ENCODE measurements around the gene COL13A1. TPM values are rescaled to one million over a fixed set of nuclear protein-coding genes. Genes with fewer than 3 reads are reported as not detected.

COL13A1 gene
- total RNA-seq, 2 donors from 2014 or later, result not detected

- Mint-ChIP-seq H3K9me3 (no peaks in the 10 kb centered on the region), H3K27ac (no peak overlapping the region), H3K36me3 (no peaks in the 10 kb centered on the region), H3K4me1 (ENCODE audit: low read depth in 2 of 2) (no peaks in the 10 kb centered on the region), H3K4me3 (no peak overlapping the region), H3K27me3 (no peaks in the 10 kb centered on the region)
- no peak for DNase-seq (ENCODE audit: low spot score)
- ATAC-seq, result no peak
Measured at GRCh38 chr10:69891057-69891617, 89.4 kb downstream of the COL13A1 start.

- Mint-ChIP-seq H3K27ac (no peak overlapping the region), H3K36me3 (no peaks in the 10 kb centered on the region), H3K4me1 (ENCODE audit: low read depth in 2 of 2) (no peaks in the 10 kb centered on the region), H3K27me3 (no peaks in the 10 kb centered on the region), H3K4me3 (no peak overlapping the region), H3K9me3 (no peaks in the 10 kb centered on the region)
- ATAC-seq (no peak), DNase-seq (ENCODE audit: low spot score) (no peak)
Measured at GRCh38 chr10:69892406-69892805, 90.7 kb downstream of the COL13A1 start.

- ATAC-seq (no peak), DNase-seq (ENCODE audit: low spot score) (no peak)
- no peaks in the 10 kb centered on the region for H3K27me3 Mint-ChIP-seq
- H3K9me3 Mint-ChIP-seq, result no peaks in the 10 kb centered on the region
- H3K36me3 Mint-ChIP-seq, result no peaks in the 10 kb centered on the region
- no peak overlapping the region for H3K4me3 Mint-ChIP-seq
- no peaks in the 10 kb centered on the region for H3K4me1 Mint-ChIP-seq (ENCODE audit: low read depth in 2 of 2)
- H3K27ac Mint-ChIP-seq, result no peak overlapping the region
Measured at GRCh38 chr10:69892816-69893215, 91.1 kb downstream of the COL13A1 start.

GRCh38 chr10:69893271-69893900 lies 91.7 kb downstream of the COL13A1 start:
- ATAC-seq (no peak), DNase-seq (ENCODE audit: low spot score) (no peak)
- H3K4me1 Mint-ChIP-seq (ENCODE audit: low read depth in 2 of 2), result no peaks in the 10 kb centered on the region
- no peaks in the 10 kb centered on the region for H3K9me3 Mint-ChIP-seq
- H3K4me3 Mint-ChIP-seq, result no peak overlapping the region
- H3K27ac Mint-ChIP-seq, result no peak overlapping the region
- no peaks in the 10 kb centered on the region for H3K27me3 Mint-ChIP-seq
- no peaks in the 10 kb centered on the region for H3K36me3 Mint-ChIP-seq

GRCh38 chr10:69894156-69894555 lies 92.5 kb downstream of the COL13A1 start:
- no peaks in the 10 kb centered on the region for H3K4me1 Mint-ChIP-seq (ENCODE audit: low read depth in 2 of 2)
- H3K27ac Mint-ChIP-seq, result no peak overlapping the region
- H3K4me3 Mint-ChIP-seq, result no peak overlapping the region
- DNase-seq (ENCODE audit: low spot score), result no peak
- no peak for ATAC-seq
- no peaks in the 10 kb centered on the region for H3K36me3 Mint-ChIP-seq
- H3K9me3 Mint-ChIP-seq, result no peaks in the 10 kb centered on the region
- no peaks in the 10 kb centered on the region for H3K27me3 Mint-ChIP-seq

- Mint-ChIP-seq H3K27ac (no peak overlapping the region), H3K4me3 (no peak overlapping the region), H3K27me3 (no peaks in the 10 kb centered on the region), H3K9me3 (no peaks in the 10 kb centered on the region), H3K4me1 (ENCODE audit: low read depth in 2 of 2) (no peaks in the 10 kb centered on the region), H3K36me3 (no peaks in the 10 kb centered on the region)
- ATAC-seq (no peak), DNase-seq (ENCODE audit: low spot score) (no peak)
Measured at GRCh38 chr10:69895759-69896158, 94.1 kb downstream of the COL13A1 start.

GRCh38 chr10:69896606-69897231 lies 95.0 kb downstream of the COL13A1 start:
- no peaks in the 10 kb centered on the region for H3K4me1 Mint-ChIP-seq (ENCODE audit: low read depth in 2 of 2)
- H3K4me3 Mint-ChIP-seq, result no peak overlapping the region
- H3K27me3 Mint-ChIP-seq, result no peaks in the 10 kb centered on the region
- no peak overlapping the region for H3K27ac Mint-ChIP-seq
- no peaks in the 10 kb centered on the region for H3K9me3 Mint-ChIP-seq
- no peak for DNase-seq (ENCODE audit: low spot score)
- no peak for ATAC-seq
- no peaks in the 10 kb centered on the region for H3K36me3 Mint-ChIP-seq

GRCh38 chr10:69897432-69897831 lies 95.7 kb downstream of the COL13A1 start:
- Mint-ChIP-seq H3K36me3 (no peaks in the 10 kb centered on the region), H3K9me3 (no peaks in the 10 kb centered on the region)
- no peak for ATAC-seq

GRCh38 chr10:69897999-69898398 lies 96.3 kb downstream of the COL13A1 start:
- H3K9me3 Mint-ChIP-seq, result no peaks in the 10 kb centered on the region
- no peak overlapping the region for H3K27ac Mint-ChIP-seq

More at GRCh38 chr10:69897432-69897831, 95.7 kb downstream of the COL13A1 start:
- no peak overlapping the region for H3K4me3 Mint-ChIP-seq
- no peaks in the 10 kb centered on the region for H3K4me1 Mint-ChIP-seq (ENCODE audit: low read depth in 2 of 2)
- no peak overlapping the region for H3K27ac Mint-ChIP-seq
- DNase-seq (ENCODE audit: low spot score), result no peak
- no peaks in the 10 kb centered on the region for H3K27me3 Mint-ChIP-seq

GRCh38 chr10:69898524-69898923 lies 96.8 kb downstream of the COL13A1 start:
- no peaks in the 10 kb centered on the region for H3K27me3 Mint-ChIP-seq
- H3K4me3 Mint-ChIP-seq, result no peak overlapping the region

More at GRCh38 chr10:69897999-69898398, 96.3 kb downstream of the COL13A1 start:
- Mint-ChIP-seq H3K4me1 (ENCODE audit: low read depth in 2 of 2) (no peaks in the 10 kb centered on the region), H3K27me3 (no peaks in the 10 kb centered on the region), H3K4me3 (no peak overlapping the region), H3K36me3 (no peaks in the 10 kb centered on the region)
- no peak for ATAC-seq
- DNase-seq (ENCODE audit: low spot score), result no peak

GRCh38 chr10:69898941-69899340 lies 97.2 kb downstream of the COL13A1 start:
- DNase-seq (ENCODE audit: low spot score) (no peak), ATAC-seq (no peak)
- Mint-ChIP-seq H3K27me3 (no peaks in the 10 kb centered on the region), H3K4me3 (no peak overlapping the region), H3K9me3 (no peaks in the 10 kb centered on the region), H3K36me3 (no peaks in the 10 kb centered on the region), H3K27ac (no peak overlapping the region), H3K4me1 (ENCODE audit: low read depth in 2 of 2) (no peaks in the 10 kb centered on the region)

More at GRCh38 chr10:69898524-69898923, 96.8 kb downstream of the COL13A1 start:
- H3K36me3 Mint-ChIP-seq, result no peaks in the 10 kb centered on the region
- ATAC-seq (no peak), DNase-seq (ENCODE audit: low spot score) (no peak)
- no peaks in the 10 kb centered on the region for H3K9me3 Mint-ChIP-seq
- no peak overlapping the region for H3K27ac Mint-ChIP-seq
- H3K4me1 Mint-ChIP-seq (ENCODE audit: low read depth in 2 of 2), result no peaks in the 10 kb centered on the region

GRCh38 chr10:69899727-69900595 lies 98.3 kb downstream of the COL13A1 start:
- no peaks in the 10 kb centered on the region for H3K36me3 Mint-ChIP-seq
- no peaks in the 10 kb centered on the region for H3K9me3 Mint-ChIP-seq
- no peaks in the 10 kb centered on the region for H3K4me1 Mint-ChIP-seq (ENCODE audit: low read depth in 2 of 2)
- no peak for ATAC-seq
- H3K27me3 Mint-ChIP-seq, result no peaks in the 10 kb centered on the region
- DNase-seq (ENCODE audit: low spot score), result no peak
- no peak overlapping the region for H3K4me3 Mint-ChIP-seq
- no peak overlapping the region for H3K27ac Mint-ChIP-seq

GRCh38 chr10:69901022-69901421 lies 99.3 kb downstream of the COL13A1 start:
- no peak overlapping the region for H3K4me3 Mint-ChIP-seq
- no peaks in the 10 kb centered on the region for H3K36me3 Mint-ChIP-seq
- no peaks in the 10 kb centered on the region for H3K4me1 Mint-ChIP-seq (ENCODE audit: low read depth in 2 of 2)
- H3K9me3 Mint-ChIP-seq, result no peaks in the 10 kb centered on the region
- H3K27ac Mint-ChIP-seq, result no peak overlapping the region
- ATAC-seq (no peak), DNase-seq (ENCODE audit: low spot score) (no peak)
- no peaks in the 10 kb centered on the region for H3K27me3 Mint-ChIP-seq

All from natural killer cell treated with Interleukin-12 subunit alpha and Interleukin-12 subunit beta and Interleukin-15 and Interleukin-18, amount 100 ng/mL, for 72 hours (primary cell).